ENCODE results near the gene GARIN3.

GARIN3 gene

GRCh38 chr5:157143127-157143971, 22.7 kb downstream of the GARIN3 start:
- peak; percentile 32 for DNase-seq

- DNase-seq = peak; percentile 99
Observed at GRCh38 chr5:157142317-157143126, 23.5 kb downstream of the GARIN3 start, which contains the start of gene MED7. TSS of gene MED7 (minus strand) at chr5:157142865. CDS start at chr5:157139431, 3,434 bp downstream.

- no peak for DNase-seq
Observed at GRCh38 chr5:157137691-157138090, 28.4 kb downstream of the GARIN3 start.

DNA sequence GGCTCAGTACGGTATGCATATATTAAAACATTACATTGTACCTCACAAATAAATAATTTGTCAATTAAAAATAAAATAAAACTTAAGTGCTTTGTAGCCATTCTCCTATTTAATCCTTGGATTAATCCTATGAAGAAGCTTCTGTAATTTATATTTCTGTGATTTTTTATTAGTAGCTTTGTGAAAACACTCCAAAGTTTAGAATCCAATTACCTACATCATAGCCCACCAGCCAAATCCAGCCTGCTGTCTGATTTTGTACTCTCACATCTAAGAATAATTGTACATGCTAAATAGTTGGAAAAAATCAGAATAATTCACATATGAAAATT, 33.8 kb downstream of the GARIN3 start:
- DNase-seq = no peak

DNA sequence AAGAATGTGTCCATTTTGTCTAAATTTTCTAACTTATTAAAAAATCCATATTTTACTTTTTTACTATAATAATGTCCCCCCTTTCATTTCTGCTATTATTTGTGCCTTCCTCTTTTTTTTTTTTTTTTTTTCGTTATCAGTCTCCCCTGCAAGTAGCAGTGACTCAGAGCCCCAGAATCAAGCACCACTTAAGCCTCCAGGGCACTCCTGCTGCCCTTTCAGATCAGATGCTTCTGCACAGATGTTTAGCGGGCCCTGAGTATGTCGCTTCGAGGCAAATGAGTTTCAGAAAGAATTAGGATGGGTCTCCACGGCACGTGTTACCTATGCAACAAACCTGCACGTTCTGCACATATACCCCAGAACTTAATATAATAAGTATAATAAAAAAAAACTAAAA, 35.1 kb downstream of the GARIN3 start:
- DNase-seq = no peak

DNA sequence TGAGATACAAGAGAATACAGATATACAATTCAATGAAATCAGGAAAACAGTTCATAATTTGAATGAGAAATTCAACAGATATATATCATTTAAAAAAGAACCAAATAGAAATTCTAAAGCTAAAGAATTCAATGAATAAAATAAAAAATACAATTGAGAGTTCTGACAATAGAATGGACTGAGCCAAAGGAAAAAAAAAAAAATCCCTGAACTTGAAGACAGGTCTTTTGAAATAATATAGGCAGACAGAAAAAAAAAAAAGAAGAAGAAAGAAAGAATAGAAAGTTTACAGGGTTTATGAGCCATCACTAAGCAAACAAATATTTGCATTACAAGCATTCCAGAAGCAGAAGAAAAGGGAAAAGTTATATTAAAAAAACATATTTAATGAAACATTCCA, 44.4 kb downstream of the GARIN3 start:
- DNase-seq = no peak

- no peak for DNase-seq
Observed at GRCh38 chr5:157120102-157120501, 46.0 kb downstream of the GARIN3 start.

DNA sequence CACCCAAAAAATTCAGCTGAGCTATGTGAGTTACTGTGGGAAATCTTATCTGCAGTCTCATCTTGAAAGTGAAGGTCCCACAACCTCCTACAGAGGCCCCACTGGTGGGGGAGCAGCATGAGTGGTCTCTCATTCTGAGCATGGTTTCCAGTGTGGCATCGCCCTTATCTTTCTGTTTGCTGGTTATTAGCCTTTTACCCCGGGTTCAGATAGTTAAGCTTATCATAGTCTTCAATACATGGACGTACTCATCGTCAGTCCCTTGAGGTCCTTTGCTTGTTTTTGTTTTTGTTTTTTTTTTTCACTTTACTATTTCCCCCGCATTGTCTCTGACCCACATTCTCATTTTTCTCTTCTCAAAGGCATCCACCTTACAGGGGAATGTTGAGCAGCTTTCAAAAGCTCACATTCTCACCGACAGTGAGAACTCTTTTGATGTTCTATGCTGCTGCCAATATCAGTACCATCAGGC, 49.5 kb downstream of the GARIN3 start:
- DNase-seq = no peak

GRCh38 chr5:157115502-157115901, 50.6 kb downstream of the GARIN3 start:
- DNase-seq = no peak

DNA sequence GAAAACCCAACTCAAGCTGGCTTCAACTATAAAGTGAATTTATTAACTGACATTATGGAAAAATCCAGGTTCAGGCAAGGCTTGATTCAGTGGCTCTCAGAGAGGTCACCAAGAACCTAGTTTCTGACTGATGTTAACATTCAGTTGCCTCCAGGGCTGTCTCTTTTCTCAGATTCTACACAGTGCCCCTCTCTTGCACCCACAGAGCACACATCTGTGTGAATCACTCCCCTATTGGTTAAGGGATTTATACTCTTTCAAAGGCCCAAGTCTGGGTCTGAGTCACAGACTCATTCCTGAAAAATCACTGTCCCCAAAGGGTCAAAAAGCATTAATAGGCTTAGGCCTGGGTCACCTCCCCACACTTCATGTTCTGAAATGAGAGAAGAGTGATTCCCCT, 51.1 kb downstream of the GARIN3 start:
- DNase-seq = no peak

DNA sequence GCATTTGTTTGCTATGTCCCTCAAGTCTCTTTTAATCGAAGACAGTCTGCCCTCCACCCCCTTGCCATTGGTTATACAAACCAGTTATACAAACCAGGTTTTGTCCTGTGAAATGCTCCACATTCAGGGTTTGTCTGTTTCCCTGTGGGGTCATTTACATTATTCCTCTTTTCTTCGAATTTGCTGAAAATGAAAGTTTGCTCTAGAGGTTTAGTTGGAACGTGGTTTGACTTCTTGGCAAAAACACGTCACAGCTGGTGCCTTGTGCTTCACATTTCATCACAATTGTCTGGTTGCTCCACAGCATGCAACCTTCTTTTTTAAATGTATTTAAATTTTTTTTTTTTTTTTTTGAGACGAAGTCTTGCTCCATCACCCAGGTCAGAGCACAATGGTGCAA, 53.1 kb downstream of the GARIN3 start:
- peak; percentile 8 for DNase-seq
